A673 (cell line): ENCODE results near the gene ATF1. TPM values are rescaled to one million over a fixed set of nuclear protein-coding genes. Genes with fewer than 3 reads are reported as not detected.

Experiments used
- BruUV-seq: library from RNA; stranded (reverse); fragments of 400-500 nt; replicated peaks from 2 replicates; lab custom pipeline; 2021; lab: Mats Ljungman, UMichigan
- CTCF ChIA-PET: fragments of 300-600 bp; sonication (Branson Sonifier 250); formaldehyde crosslinking; loops from one replicate; lab custom pipeline; 2022; ENCODE audit warnings: antibody characterized with exemption; lab: Charles Lee
- POLR2A ChIA-PET: fragments of 300-600 bp; sonication (Branson Sonifier 250); formaldehyde crosslinking; loops from one replicate; lab custom pipeline; 2022; ENCODE audit warnings: antibody characterized with exemption; ENCODE audit not compliant: low non-redundant PET; lab: Charles Lee
- DNase-seq: peaks from one replicate; pipeline ENCODE4 v3.0.0-alpha.2; 2015; ENCODE audit warnings: low spot score
- H3K27ac ChIP-seq: fragments of 200-600 bp; sonication (generic); 2 replicates; pipeline ENCODE4 v1.5.1; 2016; ENCODE audit warnings: mixed run types, low read depth, mild to moderate bottlenecking, mixed read lengths, antibody characterized with exemption, low read length; ENCODE audit not compliant: poor library complexity, severe bottlenecking
- H3K27me3 ChIP-seq: fragments of 200-600 bp; sonication (generic); replicated peaks from 2 replicates; pipeline ENCODE4 v1.6.1; 2017; ENCODE audit warnings: mixed run types, low read depth, mild to moderate bottlenecking, mixed read lengths, antibody characterized with exemption, low read length; ENCODE audit not compliant: insufficient read depth, poor library complexity
- H3K36me3 ChIP-seq: fragments of 200-600 bp; sonication (generic); 2 replicates; pipeline ENCODE4 v1.6.1; 2016; ENCODE audit warnings: mixed run types, mild to moderate bottlenecking, mixed read lengths, antibody characterized with exemption, low read length; ENCODE audit not compliant: insufficient read depth, poor library complexity, severe bottlenecking
- H3K4me1 ChIP-seq: fragments of 200-600 bp; sonication (generic); 2 replicates; pipeline ENCODE4 v1.6.1; 2017; ENCODE audit warnings: mixed run types, mild to moderate bottlenecking, mixed read lengths, antibody characterized with exemption, low read length; ENCODE audit not compliant: insufficient read depth, poor library complexity, severe bottlenecking
- H3K4me3 ChIP-seq: fragments of 200-600 bp; sonication (generic); 2 replicates; pipeline ENCODE4 v1.5.1; 2016; ENCODE audit warnings: low read depth, mixed run types, mild to moderate bottlenecking, mixed read lengths, low read length; ENCODE audit not compliant: poor library complexity, severe bottlenecking
- H3K9me3 ChIP-seq: fragments of 200-600 bp; sonication (generic); 2 replicates; pipeline ENCODE4 v1.6.1; 2016; ENCODE audit warnings: mixed run types, low read depth, mild to moderate bottlenecking, mixed read lengths, antibody characterized with exemption, low read length; ENCODE audit not compliant: poor library complexity, severe bottlenecking
- EZH2 ChIP-seq: fragments of 200-600 bp; sonication (generic); IDR thresholded peaks from 2 replicates; pipeline ENCODE4 v1.6.1; 2017; ENCODE audit warnings: borderline replicate concordance, low read depth, mild to moderate bottlenecking, mixed read lengths, antibody characterized with exemption, low read length; ENCODE audit not compliant: poor library complexity, severe bottlenecking
- intact Hi-C: fragments of 100-400 bp; cut with micrococcal nuclease; formaldehyde crosslinking; loops from one replicate; pipeline ENCODE4 v1.10.0; 2022; ENCODE audit not compliant: unreplicated experiment
- total RNA-seq: library from RNA; stranded (reverse); gene quantifications from 2 replicates; pipeline ENCODE4 v1.2.3, GENCODE V29; 2021
- TF ChIP-seq, protein P1 (sequence below): fragments of 300-800, 200-600 bp; sonication (generic); conservative IDR thresholded peaks from 2 replicates; pipeline ENCODE4 v1.5.1; 2017; ENCODE audit warnings: low read depth, mild to moderate bottlenecking, antibody characterized with exemption, low read length, moderate library complexity, mixed read lengths

Gene ATF1
- total RNA-seq, 1 experiment from 2014 or later, result 42.3 TPM

DNA sequence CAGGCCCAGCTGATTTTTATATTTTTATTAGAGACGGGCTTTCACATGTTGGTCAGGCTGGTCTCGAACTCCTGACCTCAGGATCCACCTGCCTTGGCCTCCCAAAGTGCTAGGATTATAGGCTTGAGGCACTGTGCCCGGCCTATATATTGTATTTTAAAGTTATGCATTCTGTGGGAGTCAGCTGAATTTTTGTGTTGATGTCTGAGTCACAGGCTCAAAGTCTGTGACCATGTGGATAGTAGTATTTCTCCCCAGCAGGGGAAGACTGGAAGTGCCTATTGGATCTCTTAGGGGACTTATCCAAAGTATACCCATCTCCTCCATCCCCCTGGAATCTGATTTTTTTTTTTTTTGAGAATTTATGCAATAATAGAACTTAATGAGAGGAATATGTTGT is 43.8 kb upstream of the ATF1 start:
- no peak for TF ChIP-seq EZH2
- TF ChIP-seq, protein P1, sequence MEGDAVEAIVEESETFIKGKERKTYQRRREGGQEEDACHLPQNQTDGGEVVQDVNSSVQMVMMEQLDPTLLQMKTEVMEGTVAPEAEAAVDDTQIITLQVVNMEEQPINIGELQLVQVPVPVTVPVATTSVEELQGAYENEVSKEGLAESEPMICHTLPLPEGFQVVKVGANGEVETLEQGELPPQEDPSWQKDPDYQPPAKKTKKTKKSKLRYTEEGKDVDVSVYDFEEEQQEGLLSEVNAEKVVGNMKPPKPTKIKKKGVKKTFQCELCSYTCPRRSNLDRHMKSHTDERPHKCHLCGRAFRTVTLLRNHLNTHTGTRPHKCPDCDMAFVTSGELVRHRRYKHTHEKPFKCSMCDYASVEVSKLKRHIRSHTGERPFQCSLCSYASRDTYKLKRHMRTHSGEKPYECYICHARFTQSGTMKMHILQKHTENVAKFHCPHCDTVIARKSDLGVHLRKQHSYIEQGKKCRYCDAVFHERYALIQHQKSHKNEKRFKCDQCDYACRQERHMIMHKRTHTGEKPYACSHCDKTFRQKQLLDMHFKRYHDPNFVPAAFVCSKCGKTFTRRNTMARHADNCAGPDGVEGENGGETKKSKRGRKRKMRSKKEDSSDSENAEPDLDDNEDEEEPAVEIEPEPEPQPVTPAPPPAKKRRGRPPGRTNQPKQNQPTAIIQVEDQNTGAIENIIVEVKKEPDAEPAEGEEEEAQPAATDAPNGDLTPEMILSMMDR, result no peak
- BruUV-seq, result no TSS peak
- ChIA-PET POLR2A (interaction anchor here (0.5 kb wide), 1 partner anchor 580 kb away, joined by 7 read pairs; no protein-coding TSS in a partner anchor), CTCF (interaction anchor here (0.7 kb wide), 1 partner anchor 93 kb away, joined by 4 read pairs; no protein-coding TSS in a partner anchor)
- Histone ChIP-seq H3K9me3 (no peaks in the 10 kb centered on the region), H3K27ac (no peak overlapping the region), H3K36me3 (peaks cover 50% of the 10 kb centered on the region), H3K27me3 (no peaks in the 10 kb centered on the region), H3K4me3 (no peak overlapping the region), H3K4me1 (peaks cover 3% of the 10 kb centered on the region)
- intact Hi-C loops, result no loop called here
- DNase-seq, result no peak

DNA sequence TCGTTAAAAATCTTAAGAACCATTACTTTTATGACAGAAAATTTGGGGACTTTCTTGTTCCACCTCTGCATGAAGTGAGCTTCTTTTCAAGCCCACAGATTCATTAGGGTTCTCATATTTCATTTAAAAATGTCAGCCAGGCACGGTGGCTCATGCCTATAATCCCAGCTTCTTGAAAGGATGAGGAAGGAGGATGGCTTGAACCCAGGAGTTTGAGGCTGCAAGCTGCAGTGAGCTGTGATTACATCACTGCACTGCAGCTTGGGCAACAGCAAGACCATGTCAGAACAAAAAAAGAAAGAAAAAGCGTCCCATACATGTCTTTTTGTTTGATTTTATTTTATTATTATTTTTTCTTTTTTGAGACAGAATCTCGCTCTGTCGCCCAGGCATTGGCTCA is 43.4 kb upstream of the ATF1 start:
- H3K4me3 ChIP-seq, result no peak overlapping the region
- TF ChIP-seq, protein P1, result no peak
- TF ChIP-seq EZH2, result no peak
- POLR2A ChIA-PET, result interaction anchor here (0.5 kb wide), 1 partner anchor 579 kb away, joined by 7 read pairs; no protein-coding TSS in a partner anchor
- H3K4me1 ChIP-seq, result peaks cover 3% of the 10 kb centered on the region
- CTCF ChIA-PET, result interaction anchor here (0.6 to 0.7 kb wide), 2 partner anchors 36 to 93 kb away, joined by 3 to 4 read pairs; no protein-coding TSS in a partner anchor
- no peak for DNase-seq
- no peaks in the 10 kb centered on the region for H3K27me3 ChIP-seq
- no peaks in the 10 kb centered on the region for H3K9me3 ChIP-seq
- intact Hi-C loops, result no loop called here
- H3K27ac ChIP-seq, result no peak overlapping the region
- BruUV-seq, result no TSS peak
- peaks cover 53% of the 10 kb centered on the region for H3K36me3 ChIP-seq

DNA sequence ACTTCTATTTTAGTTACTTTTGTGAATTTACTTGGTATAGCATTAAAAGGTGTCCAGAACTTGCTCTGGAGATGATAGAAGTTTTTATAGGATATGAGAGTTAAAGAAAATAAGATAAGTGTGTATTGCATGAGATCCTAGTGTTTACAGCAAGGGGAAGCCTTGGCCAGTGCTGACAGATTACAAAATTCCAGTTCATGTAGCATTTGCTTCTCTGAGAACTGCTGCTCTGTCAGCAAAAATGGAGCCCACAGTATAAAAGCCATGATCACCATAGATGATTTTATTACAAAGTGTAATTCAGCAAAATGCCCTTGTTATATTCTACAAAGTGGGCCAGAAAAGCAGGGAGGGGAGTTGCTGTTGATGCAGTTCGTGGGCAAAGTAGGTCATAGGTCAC is 40.0 kb upstream of the ATF1 start:
- intact Hi-C loops, result no loop called here
- Histone ChIP-seq H3K4me3 (no peak overlapping the region), H3K9me3 (no peaks in the 10 kb centered on the region), H3K4me1 (peaks cover 3% of the 10 kb centered on the region), H3K36me3 (peaks cover 60% of the 10 kb centered on the region), H3K27me3 (no peaks in the 10 kb centered on the region), H3K27ac (no peak overlapping the region)
- ChIA-PET POLR2A (no interaction called here), CTCF (no interaction called here)
- no peak for DNase-seq
- BruUV-seq, result no TSS peak
- TF ChIP-seq, protein P1, result no peak
- TF ChIP-seq EZH2, result no peak
